ENCODE results near the gene PREX1. TPM values are rescaled to one million over a fixed set of nuclear protein-coding genes. Genes with fewer than 3 reads are reported as not detected.

Gene PREX1
- total and polyA plus RNA-seq, 2 experiments from 2014 or later: 2.4 to 10.3 TPM

DNA sequence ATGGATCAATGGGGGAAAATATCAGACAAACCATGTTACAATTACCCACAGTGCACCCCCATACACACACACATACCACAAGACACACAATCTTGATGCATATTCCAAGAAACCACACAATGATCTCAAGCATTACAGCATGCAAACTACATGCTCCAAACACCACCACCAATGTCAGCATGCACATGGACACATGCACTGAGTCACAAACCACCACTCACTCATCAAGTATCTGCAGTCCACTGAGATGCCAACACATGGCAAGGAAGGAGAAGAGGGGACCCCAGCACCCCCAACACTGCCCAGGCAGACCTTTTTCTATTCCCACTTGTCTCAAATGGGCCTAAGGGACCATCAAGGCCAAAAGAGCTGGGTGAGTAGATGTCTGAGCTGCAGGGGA is 91.6 kb downstream of the PREX1 start:
- H3K9me3 Mint-ChIP-seq: no peaks in the 10 kb centered on the region
- H3K27me3 Mint-ChIP-seq (ENCODE audit: insufficient read depth, low read depth, poor library complexity): peaks cover 8% of the 10 kb centered on the region

More for the DNA sequence above, 91.6 kb downstream of the PREX1 start:
- Histone ChIP-seq H3K79me2 (replicated peaks; ENCODE audit: insufficient read depth) (no peaks in the 10 kb centered on the region), H3K4me1 (ENCODE audit: insufficient read depth) (no peaks in the 10 kb centered on the region), H2AFZ (no peak overlapping the region), H3K9me2 (ENCODE audit: insufficient read depth) (no peaks in the 10 kb centered on the region), H3K4me3 (no peak overlapping the region), H3K36me3 (ENCODE audit: insufficient read depth) (no peaks in the 10 kb centered on the region), H3K27me3 (ENCODE audit: insufficient read depth) (no peaks in the 10 kb centered on the region), H3K27ac (ENCODE audit: low read depth) (no peak overlapping the region), H4K20me1 (replicated peaks; ENCODE audit: insufficient read depth) (no peaks in the 10 kb centered on the region), H3F3A (replicated peaks; ENCODE audit: low read depth) (no peaks in the 10 kb centered on the region), H3K4me2 (no peak overlapping the region)
- H3K4me1 Mint-ChIP-seq: peaks cover 8% of the 10 kb centered on the region
- H3K4me3 Mint-ChIP-seq: no peak overlapping the region
- H3K27ac Mint-ChIP-seq: no peak overlapping the region
- peaks cover 6% of the 10 kb centered on the region for H3K36me3 Mint-ChIP-seq (ENCODE audit: low read depth)
- ATAC-seq (no peak), DNase-seq (ENCODE audit: low spot score) (no peak)
- no peak for TF ChIP-seq REST (IDR thresholded peaks at IDR 0.05; ENCODE audit: unreplicated experiment)
- TF ChIP-seq ZNF114 (CRISPR knock-in tag; IDR thresholded peaks at IDR 0.05): no peak
- TF ChIP-seq EZH2phosphoT487 (IDR thresholded peaks at IDR 0.05; ENCODE audit: unreplicated experiment): no peak
- TF ChIP-seq POLR2AphosphoS5 (IDR thresholded peaks at IDR 0.05; ENCODE audit: low read depth): no peak
- TF ChIP-seq CREB1 (CRISPR knock-in tag; IDR thresholded peaks at IDR 0.05; ENCODE audit: low read depth): no peak
- TF ChIP-seq, protein P1, sequence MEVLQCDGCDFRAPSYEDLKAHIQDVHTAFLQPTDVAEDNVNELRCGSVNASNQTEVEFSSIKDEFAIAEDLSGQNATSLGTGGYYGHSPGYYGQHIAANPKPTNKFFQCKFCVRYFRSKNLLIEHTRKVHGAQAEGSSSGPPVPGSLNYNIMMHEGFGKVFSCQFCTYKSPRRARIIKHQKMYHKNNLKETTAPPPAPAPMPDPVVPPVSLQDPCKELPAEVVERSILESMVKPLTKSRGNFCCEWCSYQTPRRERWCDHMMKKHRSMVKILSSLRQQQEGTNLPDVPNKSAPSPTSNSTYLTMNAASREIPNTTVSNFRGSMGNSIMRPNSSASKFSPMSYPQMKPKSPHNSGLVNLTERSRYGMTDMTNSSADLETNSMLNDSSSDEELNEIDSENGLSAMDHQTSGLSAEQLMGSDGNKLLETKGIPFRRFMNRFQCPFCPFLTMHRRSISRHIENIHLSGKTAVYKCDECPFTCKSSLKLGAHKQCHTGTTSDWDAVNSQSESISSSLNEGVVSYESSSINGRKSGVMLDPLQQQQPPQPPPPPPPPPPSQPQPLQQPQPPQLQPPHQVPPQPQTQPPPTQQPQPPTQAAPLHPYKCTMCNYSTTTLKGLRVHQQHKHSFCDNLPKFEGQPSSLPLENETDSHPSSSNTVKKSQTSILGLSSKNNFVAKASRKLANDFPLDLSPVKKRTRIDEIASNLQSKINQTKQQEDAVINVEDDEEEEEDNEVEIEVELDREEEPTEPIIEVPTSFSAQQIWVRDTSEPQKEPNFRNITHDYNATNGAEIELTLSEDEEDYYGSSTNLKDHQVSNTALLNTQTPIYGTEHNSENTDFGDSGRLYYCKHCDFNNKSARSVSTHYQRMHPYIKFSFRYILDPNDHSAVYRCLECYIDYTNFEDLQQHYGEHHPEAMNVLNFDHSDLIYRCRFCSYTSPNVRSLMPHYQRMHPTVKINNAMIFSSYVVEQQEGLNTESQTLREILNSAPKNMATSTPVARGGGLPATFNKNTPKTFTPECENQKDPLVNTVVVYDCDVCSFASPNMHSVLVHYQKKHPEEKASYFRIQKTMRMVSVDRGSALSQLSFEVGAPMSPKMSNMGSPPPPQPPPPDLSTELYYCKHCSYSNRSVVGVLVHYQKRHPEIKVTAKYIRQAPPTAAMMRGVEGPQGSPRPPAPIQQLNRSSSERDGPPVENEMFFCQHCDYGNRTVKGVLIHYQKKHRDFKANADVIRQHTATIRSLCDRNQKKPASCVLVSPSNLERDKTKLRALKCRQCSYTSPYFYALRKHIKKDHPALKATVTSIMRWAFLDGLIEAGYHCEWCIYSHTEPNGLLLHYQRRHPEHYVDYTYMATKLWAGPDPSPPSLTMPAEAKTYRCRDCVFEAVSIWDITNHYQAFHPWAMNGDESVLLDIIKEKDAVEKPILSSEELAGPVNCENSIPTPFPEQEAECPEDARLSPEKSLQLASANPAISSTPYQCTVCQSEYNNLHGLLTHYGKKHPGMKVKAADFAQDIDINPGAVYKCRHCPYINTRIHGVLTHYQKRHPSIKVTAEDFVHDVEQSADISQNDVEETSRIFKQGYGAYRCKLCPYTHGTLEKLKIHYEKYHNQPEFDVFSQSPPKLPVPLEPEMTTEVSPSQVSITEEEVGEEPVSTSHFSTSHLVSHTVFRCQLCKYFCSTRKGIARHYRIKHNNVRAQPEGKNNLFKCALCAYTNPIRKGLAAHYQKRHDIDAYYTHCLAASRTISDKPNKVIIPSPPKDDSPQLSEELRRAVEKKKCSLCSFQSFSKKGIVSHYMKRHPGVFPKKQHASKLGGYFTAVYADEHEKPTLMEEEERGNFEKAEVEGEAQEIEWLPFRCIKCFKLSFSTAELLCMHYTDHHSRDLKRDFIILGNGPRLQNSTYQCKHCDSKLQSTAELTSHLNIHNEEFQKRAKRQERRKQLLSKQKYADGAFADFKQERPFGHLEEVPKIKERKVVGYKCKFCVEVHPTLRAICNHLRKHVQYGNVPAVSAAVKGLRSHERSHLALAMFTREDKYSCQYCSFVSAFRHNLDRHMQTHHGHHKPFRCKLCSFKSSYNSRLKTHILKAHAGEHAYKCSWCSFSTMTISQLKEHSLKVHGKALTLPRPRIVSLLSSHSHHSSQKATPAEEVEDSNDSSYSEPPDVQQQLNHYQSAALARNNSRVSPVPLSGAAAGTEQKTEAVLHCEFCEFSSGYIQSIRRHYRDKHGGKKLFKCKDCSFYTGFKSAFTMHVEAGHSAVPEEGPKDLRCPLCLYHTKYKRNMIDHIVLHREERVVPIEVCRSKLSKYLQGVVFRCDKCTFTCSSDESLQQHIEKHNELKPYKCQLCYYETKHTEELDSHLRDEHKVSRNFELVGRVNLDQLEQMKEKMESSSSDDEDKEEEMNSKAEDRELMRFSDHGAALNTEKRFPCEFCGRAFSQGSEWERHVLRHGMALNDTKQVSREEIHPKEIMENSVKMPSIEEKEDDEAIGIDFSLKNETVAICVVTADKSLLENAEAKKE (CRISPR knock-in tag; IDR thresholded peaks at IDR 0.05): no peak
- TF ChIP-seq, protein P2, sequence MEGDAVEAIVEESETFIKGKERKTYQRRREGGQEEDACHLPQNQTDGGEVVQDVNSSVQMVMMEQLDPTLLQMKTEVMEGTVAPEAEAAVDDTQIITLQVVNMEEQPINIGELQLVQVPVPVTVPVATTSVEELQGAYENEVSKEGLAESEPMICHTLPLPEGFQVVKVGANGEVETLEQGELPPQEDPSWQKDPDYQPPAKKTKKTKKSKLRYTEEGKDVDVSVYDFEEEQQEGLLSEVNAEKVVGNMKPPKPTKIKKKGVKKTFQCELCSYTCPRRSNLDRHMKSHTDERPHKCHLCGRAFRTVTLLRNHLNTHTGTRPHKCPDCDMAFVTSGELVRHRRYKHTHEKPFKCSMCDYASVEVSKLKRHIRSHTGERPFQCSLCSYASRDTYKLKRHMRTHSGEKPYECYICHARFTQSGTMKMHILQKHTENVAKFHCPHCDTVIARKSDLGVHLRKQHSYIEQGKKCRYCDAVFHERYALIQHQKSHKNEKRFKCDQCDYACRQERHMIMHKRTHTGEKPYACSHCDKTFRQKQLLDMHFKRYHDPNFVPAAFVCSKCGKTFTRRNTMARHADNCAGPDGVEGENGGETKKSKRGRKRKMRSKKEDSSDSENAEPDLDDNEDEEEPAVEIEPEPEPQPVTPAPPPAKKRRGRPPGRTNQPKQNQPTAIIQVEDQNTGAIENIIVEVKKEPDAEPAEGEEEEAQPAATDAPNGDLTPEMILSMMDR (conservative IDR thresholded peaks at IDR 0.05; ENCODE audit: low read depth in 2 of 2): no peak
- no peak for TF ChIP-seq STAT1 (IDR thresholded peaks at IDR 0.05; ENCODE audit: unreplicated experiment)
- TF ChIP-seq NANOG (IDR thresholded peaks at IDR 0.05; ENCODE audit: borderline replicate concordance): no peak
- TF ChIP-seq EZH2 (IDR thresholded peaks at IDR 0.05; ENCODE audit: low read depth, unreplicated experiment): no peak
- TF ChIP-seq, protein P3, sequence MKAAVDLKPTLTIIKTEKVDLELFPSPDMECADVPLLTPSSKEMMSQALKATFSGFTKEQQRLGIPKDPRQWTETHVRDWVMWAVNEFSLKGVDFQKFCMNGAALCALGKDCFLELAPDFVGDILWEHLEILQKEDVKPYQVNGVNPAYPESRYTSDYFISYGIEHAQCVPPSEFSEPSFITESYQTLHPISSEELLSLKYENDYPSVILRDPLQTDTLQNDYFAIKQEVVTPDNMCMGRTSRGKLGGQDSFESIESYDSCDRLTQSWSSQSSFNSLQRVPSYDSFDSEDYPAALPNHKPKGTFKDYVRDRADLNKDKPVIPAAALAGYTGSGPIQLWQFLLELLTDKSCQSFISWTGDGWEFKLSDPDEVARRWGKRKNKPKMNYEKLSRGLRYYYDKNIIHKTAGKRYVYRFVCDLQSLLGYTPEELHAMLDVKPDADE (IDR thresholded peaks at IDR 0.05): no peak
- TF ChIP-seq ZNF331 (CRISPR knock-in tag; IDR thresholded peaks at IDR 0.05; ENCODE audit: low read depth): no peak
- TF ChIP-seq JUNB (IDR thresholded peaks at IDR 0.05; ENCODE audit: unreplicated experiment): no peak
